Upper lobe of right lung (tissue), 1 donor: ENCODE results near the gene DUSP16. TPM values are rescaled to one million over a fixed set of nuclear protein-coding genes. Genes with fewer than 3 reads are reported as not detected.

Experiments
- ATAC-seq: fragments of 200-7000 bp; cut with Tn5 transposase; one replicate; pipeline ENCODE4 v1.9.1; 2020; ENCODE audit warnings: mild to moderate bottlenecking, moderate library complexity
- DNase-seq: peaks from one replicate; pipeline ENCODE4 v3.0.0-alpha.2; 2020
- H3K27ac ChIP-seq: fragments of 200-600 bp; one replicate; pipeline ENCODE4 v1.8.0; 2022
- H3K27me3 ChIP-seq: fragments of 200-600 bp; one replicate; pipeline ENCODE4 v1.8.0; 2022; ENCODE audit warnings: mild to moderate bottlenecking
- H3K36me3 ChIP-seq: fragments of 200-600 bp; one replicate; pipeline ENCODE4 v1.8.0; 2022
- H3K4me1 ChIP-seq: fragments of 200-600 bp; one replicate; pipeline ENCODE4 v1.8.0; 2022
- H3K4me3 ChIP-seq: fragments of 200-600 bp; one replicate; pipeline ENCODE4 v1.8.0; 2022; ENCODE audit warnings: mild to moderate bottlenecking
- H3K9me3 ChIP-seq: fragments of 200-600 bp; one replicate; pipeline ENCODE4 v1.8.0; 2022
- intact Hi-C: fragments of 100-400 bp; cut with DNase I; formaldehyde crosslinking; loops from one replicate; pipeline ENCODE4 v1.11.0; 2022
- total RNA-seq: library from RNA; stranded (reverse); fragmentation: NEBNext Ultra II Directional; extraction: Animal tissue kit (Norgen Biotek cat#: 25700); gene quantifications from one replicate; pipeline ENCODE4 v1.2.1, GENCODE V29; 2021
- TF ChIP-seq, protein P1 (sequence below): fragments of 200-600 bp; IDR thresholded peaks from one replicate; pipeline ENCODE4 v1.8.0; 2022; ENCODE audit warnings: antibody characterized with exemption
- donor health status: DM: no; HTN: yes; CAD: no; lungs with severe emphysema.

DUSP16 gene
- total RNA-seq, 1 donor from 2014 or later: 50.6 TPM

DNA sequence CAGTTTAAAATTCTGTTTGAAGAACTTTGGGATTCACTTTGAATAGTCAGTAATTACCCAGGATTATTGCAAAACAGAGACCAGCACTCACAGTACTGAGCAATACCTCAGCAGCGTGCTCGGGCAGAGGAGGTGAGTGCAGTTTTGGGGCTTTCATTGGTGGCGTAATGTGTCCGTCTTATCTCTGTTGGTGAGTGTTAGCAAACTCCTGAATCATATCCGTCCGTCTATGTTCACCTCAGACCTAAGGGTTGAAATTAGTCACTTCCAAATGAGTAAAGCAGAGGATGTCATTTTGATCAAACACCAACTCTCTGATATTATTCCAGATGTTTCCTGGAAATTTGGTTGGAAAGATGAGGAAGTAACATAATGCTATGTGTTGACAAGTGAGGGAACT is 123.0 kb downstream of the DUSP16 start:
- intact Hi-C loops: no loop called here
- H3K36me3 ChIP-seq: no peaks in the 10 kb centered on the region
- DNase-seq (no peak), ATAC-seq (peak; percentile 85)
- no peaks in the 10 kb centered on the region for H3K9me3 ChIP-seq
- TF ChIP-seq, protein P1, sequence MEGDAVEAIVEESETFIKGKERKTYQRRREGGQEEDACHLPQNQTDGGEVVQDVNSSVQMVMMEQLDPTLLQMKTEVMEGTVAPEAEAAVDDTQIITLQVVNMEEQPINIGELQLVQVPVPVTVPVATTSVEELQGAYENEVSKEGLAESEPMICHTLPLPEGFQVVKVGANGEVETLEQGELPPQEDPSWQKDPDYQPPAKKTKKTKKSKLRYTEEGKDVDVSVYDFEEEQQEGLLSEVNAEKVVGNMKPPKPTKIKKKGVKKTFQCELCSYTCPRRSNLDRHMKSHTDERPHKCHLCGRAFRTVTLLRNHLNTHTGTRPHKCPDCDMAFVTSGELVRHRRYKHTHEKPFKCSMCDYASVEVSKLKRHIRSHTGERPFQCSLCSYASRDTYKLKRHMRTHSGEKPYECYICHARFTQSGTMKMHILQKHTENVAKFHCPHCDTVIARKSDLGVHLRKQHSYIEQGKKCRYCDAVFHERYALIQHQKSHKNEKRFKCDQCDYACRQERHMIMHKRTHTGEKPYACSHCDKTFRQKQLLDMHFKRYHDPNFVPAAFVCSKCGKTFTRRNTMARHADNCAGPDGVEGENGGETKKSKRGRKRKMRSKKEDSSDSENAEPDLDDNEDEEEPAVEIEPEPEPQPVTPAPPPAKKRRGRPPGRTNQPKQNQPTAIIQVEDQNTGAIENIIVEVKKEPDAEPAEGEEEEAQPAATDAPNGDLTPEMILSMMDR: no peak
- no peaks in the 10 kb centered on the region for H3K27me3 ChIP-seq
- no peak overlapping the region for H3K4me3 ChIP-seq
- H3K27ac ChIP-seq: peak overlapping the region; percentile 9
- peaks cover 38% of the 10 kb centered on the region for H3K4me1 ChIP-seq

DNA sequence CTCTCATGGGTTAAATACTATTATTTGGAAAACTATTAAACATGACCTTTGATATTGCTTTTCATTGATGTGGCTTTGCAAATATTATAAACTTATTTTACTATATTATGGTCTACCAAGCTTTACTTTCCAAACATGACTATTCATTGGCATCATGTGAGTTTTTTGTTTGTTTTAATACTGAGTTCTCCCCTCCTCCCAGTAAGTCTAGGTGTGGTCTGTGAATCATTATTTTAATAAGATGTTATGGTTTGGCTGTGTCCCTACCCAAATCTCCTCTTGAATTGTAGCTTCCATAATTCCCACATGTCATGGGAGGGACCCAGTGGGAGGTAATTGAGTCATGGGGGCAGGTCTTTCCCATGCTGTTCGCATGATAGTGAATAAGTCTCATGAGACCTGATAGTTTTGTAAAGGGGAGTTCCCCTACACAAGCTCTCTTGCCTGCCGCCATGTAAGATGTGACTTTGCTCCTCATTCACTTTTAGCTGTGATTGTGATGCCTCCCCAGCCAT is 125.8 kb downstream of the DUSP16 start:
- no peak overlapping the region for H3K4me3 ChIP-seq
- H3K27ac ChIP-seq: no peak overlapping the region
- DNase-seq: no peak
- no peaks in the 10 kb centered on the region for H3K9me3 ChIP-seq
- TF ChIP-seq, protein P1: no peak
- intact Hi-C loops: no loop called here
- H3K27me3 ChIP-seq: no peaks in the 10 kb centered on the region
- H3K4me1 ChIP-seq: peaks cover 17% of the 10 kb centered on the region
- ATAC-seq: no peak
- H3K36me3 ChIP-seq: no peaks in the 10 kb centered on the region

DNA sequence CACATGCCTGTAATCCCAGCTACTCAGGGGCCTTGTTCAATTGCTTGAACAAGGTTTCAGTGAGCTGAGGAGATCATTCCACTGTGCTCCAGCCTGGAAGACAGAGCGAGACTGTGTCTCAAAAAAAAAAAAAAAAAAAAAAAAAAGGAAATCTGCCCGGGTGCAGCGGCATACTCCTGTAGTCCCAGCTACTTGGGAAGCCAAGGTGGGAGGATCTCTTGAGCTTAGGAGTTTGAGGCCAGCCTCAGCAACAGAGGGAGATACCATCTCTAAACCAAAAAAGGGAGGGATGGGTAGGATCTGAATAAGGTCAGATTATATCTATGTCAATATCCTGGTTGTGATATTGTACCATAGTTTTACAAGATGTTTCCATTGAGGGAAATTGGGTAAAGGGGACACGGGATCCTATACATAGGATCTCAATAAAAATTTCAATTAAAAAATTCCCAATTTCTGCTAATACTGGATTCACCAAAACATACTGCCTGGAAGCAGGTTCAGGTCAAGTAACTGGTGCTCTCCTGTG is 129.4 kb downstream of the DUSP16 start:
- H3K4me3 ChIP-seq: no peak overlapping the region
- TF ChIP-seq, protein P1: no peak
- intact Hi-C loops: no loop called here
- peak overlapping the region; percentile 9 for H3K27ac ChIP-seq
- ATAC-seq (no peak), DNase-seq (no peak)
- no peaks in the 10 kb centered on the region for H3K36me3 ChIP-seq
- peaks cover 5% of the 10 kb centered on the region for H3K4me1 ChIP-seq
- no peaks in the 10 kb centered on the region for H3K27me3 ChIP-seq
- H3K9me3 ChIP-seq: no peaks in the 10 kb centered on the region

DNA sequence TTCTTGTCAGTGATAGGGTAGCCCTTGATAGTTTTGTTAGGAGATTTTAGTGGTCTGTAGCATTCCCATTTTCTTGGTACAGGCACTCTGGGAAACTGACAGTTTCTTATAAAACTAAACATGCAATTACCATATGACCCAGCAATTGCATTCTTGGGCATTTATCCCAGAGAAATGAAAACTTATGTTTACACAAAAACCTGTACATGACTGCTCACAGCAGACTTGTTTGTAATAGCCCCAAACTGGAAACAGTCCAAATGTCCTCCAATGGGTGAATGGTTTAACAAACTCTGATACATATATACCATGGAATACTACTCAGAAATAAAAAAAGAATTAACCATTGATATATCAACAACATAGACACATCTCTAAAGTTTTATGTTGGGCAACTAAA is 130.3 kb downstream of the DUSP16 start:
- Histone ChIP-seq H3K9me3 (no peaks in the 10 kb centered on the region), H3K27me3 (no peaks in the 10 kb centered on the region), H3K27ac (peak overlapping the region; percentile 9), H3K4me3 (no peak overlapping the region), H3K36me3 (no peaks in the 10 kb centered on the region), H3K4me1 (peaks cover 5% of the 10 kb centered on the region)
- intact Hi-C loops: no loop called here
- TF ChIP-seq, protein P1: no peak
- no peak for DNase-seq
- ATAC-seq: peak; percentile 46

DNA sequence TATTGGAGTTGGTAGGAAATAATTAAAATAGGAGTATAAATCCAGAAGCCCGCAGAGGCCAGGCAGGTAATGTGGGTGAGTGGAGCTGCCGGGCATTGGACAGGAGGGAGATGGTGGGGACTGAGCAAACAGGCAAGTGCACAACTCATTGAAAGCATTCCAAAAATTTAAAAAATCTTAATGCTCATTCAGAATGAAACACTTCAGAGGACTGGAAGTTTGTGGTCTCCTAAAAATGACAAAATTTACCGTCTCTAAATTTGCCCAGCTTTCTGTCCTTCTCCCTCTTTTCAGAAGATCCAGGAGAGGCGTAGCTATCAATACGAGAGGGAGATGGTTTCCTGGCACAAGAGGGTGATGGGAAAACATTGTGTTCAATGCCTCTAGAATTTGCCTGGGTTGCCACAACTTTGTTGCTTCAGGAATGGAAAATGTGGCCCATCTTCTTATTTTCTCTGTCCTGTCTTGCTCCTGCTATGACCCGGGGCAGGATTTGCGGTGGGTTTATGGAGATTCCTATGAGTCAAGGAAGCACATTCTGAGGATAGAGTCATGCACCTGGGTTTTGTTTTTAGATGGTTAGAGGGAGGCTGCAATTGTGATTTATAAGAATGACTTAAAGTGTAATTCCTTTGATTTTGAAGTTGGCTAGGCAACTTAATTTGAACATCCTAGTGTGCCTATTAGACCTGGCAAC is 133.6 kb downstream of the DUSP16 start:
- H3K4me3 ChIP-seq: no peak overlapping the region
- H3K27me3 ChIP-seq: no peaks in the 10 kb centered on the region
- peaks cover 17% of the 10 kb centered on the region for H3K4me1 ChIP-seq
- no peak for DNase-seq
- TF ChIP-seq, protein P1: no peak
- no peaks in the 10 kb centered on the region for H3K36me3 ChIP-seq
- intact Hi-C loops: no loop called here
- no peak for ATAC-seq
- peak overlapping the region; percentile 38 for H3K27ac ChIP-seq
- peaks cover 1% of the 10 kb centered on the region for H3K9me3 ChIP-seq
